NCI-H748 (cell line): ENCODE measurements around the gene BZW1.
A peak's percentile ranks its signal among the peaks of the same experiment; 100 is the strongest.

Experiments used
- DNase-seq: peaks from one replicate; lab custom pipeline; 2025; ENCODE audit not compliant: unreplicated experiment; lab: John Stamatoyannopoulos, UW

The BZW1 gene

DNA sequence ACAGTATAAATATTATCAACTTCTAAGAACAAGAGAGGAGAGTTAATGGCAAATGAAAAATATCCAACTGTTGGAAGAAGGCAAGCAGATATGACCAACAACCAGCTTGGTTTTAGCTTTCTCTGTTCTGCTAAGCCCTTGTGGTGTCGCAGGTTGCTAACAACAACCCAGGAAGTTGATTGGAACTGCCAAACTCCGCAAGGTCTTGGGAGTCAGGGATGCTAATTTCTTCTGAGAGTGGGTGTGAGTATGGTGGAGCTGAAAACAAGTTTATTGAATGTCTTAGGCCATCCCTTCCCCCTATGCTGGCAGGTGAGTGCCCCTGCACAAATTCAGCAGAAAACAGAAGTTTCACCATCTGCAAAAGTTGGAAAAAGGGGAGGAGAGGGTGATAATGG lies 17.5 kb downstream of the BZW1 start:
- no peak for DNase-seq

DNA sequence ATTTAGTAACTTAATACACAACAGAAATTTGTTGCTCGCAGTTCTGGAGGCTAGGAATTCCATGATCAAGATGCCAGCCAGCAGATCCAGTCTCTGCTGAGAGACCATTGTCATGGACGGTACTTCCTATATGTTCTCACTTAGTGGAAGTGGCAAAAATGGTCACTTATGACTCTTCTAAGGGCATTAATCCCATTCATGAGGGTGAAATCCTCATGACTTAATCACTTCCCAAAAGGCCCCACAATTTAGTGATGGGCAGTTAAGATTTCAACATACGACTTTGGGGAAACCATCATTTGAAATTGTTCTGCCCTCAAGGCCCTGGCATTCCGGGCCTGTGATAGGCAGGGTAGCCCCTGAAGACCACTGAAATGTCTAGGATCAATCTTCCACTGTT lies 23.0 kb downstream of the BZW1 start:
- no peak for DNase-seq

DNA sequence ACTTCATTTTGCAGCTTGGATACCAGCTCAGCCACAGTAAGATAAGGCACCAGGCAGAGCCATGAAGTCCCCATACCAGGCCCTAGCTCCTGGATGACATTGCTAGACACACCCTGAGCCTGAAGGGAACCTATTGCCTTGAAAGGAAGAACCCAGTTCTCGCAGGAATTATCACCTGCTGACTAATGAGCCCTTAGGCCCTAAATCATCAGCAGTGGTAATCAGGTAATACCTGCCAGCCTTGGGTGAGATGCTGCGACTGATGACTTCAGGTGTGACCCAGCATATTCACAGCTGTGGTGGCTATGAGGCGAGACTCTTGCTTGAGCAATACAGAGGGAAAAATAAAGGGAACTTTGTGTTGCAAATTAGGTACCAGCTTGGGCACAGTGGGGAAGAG lies 27.8 kb downstream of the BZW1 start:
- DNase-seq: no peak

DNA sequence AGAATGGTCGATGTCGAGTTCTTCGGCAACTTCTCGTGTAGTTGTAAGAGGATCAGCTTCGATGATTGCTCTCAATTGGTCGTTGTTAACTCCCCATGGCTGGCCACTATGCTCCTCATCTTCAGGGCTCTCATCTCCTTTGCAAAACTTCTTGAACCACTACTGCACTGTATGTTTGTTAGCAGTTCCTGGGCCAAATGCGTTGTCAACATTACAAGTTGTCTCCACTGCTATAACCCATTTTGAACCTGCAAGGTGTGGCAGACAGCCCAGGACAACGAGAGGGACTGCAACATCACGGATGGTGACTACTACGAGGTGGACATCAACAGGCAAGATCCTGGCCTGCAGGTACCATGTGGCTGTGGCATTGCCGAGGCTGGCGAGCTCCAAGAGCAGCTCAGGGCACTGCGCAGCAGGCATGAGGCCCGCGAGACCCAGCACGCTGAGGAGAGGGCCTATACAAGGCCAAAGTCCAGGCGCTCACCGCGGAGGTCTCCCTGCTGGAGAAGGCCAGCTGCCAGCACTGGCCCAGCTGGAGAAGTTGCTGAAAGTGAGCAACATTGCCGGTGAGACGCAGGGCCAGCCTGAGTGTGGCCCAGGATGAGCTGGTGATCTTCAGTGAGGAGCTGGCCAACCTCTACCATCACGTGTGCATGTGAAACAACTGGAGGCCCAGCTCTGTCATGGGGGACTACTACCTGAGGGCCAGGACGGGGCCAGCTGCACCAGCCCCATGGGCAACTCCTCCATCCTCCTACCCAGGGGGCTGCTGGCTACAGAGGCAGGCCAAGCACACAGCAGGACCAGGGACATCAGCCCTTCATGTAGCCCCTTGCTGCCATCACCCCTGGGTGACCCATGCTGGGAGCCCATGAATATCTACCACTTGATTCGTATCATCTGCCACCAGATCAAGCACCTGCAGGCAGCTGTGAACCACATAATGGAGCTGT lies 32.6 kb downstream of the BZW1 start:
- DNase-seq: no peak

DNA sequence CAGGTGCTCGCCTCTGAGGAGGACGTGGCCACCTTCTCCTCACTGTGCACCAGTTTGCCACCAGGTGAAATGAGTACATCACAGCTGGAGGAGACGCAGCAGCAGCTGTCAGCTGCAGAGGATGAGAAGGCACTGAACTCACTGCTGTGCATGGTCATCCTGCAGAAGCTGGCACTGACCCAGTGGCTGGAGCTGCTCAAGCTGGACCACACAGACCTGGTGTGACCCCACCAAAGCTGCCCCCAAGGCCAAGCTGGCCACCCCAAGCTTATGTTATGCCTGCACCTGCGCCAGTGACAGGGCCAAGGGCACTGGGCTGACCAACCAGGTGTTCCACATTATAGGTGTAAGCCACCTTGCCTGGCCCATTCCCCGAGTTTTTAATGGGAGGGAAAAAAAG lies 33.5 kb downstream of the BZW1 start:
- no peak for DNase-seq

DNA sequence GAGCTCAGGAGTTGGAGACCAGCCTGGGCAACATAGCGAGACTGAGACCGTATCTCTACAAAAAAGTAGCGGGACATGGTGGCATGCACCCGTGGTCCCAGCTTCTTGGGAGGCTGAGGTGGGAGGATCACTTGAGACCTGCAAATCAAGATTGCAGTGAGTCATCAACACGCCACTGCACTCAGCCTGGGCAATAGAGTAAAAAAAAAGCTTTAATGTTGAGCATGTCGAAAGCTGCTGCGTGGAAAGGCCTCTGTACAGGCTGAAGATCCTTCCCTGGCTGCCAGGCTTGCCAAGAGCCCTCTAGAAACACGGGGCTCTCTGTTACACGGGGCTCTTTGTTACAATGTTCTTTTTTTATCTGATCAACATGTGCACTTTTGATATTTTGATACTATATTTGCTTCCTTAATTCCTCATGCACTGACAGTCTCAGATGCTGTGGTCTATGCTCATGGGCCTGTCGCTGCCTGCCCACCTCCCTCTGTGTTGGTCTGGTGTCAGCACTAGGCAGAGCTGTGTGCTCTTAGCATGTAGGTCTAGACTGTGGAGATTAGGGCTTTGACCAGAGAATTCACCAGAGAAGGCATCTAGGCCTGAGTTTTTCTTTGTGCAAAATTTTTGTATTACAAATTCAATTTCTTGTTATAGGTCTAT lies 34.1 kb downstream of the BZW1 start:
- DNase-seq: no peak

DNA sequence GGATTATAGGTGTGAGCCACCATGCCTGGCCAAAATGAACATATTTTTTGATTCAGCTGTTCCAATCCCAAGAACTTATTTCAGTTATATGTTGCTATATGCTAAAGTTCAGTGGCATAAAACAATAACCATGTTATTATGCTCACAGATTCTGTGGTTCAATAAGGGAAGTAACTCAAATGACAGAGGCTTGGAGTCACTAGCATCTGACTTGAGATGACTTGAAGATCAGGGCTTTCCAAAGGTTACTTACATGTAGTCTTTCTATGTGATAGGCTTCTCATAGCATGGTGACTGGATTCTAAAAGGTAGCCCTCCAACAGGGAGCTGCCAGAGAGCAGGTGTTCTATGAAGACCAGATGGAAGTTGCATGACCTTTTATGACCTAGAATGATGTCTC lies 35.6 kb downstream of the BZW1 start:
- DNase-seq: no peak

DNA sequence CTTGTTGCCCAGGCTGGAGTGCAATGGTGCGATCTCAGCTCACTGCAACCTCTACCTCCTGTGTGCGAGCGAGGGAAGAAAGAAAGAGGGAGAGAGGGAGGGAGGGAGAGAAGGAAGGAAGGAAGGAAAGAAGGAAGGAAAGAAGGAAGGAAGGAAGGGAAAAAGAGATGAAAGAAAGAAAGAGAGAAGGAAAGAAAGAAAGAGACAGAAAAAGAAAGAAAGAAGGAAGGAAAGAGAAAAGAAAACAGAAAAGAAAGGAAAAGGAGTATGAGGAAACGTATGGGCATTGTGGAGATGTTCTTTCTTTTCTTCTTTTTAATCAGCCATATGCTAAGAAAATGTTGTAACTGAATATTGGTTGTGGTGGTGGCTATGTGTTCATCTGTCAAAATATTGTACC lies 36.2 kb downstream of the BZW1 start:
- DNase-seq: no peak

DNA sequence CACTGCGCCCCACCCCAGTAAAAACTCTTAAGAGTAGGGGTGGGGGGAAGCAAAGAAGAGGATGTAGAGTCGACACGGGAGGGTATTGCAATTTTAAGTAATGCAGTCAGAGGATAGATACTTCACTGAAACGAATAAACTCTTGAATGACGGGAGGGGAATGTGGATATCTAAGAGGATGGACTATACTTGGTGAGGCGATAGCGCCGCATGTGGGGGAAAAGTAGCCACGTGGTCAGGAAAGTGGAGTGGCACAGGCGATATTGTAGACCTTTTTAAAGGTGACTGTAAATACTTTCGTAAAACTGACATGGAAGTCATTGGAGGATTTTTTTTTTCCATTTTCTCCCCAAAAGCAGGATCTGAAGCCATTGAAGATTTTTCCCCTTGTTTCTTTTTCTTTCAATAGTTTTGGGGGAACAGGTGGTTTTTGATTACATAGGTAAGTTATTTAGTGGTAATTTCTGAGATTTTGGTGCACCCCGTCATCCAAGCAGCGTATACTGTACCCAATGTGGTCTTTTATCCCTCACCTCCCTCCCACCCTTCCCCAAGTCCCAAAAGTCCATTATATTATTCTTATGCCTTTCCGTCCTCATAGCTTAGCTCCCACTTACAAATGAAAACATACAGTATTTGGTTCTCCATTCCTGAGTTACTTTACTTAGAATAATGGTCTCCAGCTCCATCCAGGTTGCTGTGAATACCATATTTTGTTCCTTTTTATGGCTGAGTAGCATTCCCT lies 39.0 kb downstream of the BZW1 start:
- DNase-seq: peak; percentile 14

DNA sequence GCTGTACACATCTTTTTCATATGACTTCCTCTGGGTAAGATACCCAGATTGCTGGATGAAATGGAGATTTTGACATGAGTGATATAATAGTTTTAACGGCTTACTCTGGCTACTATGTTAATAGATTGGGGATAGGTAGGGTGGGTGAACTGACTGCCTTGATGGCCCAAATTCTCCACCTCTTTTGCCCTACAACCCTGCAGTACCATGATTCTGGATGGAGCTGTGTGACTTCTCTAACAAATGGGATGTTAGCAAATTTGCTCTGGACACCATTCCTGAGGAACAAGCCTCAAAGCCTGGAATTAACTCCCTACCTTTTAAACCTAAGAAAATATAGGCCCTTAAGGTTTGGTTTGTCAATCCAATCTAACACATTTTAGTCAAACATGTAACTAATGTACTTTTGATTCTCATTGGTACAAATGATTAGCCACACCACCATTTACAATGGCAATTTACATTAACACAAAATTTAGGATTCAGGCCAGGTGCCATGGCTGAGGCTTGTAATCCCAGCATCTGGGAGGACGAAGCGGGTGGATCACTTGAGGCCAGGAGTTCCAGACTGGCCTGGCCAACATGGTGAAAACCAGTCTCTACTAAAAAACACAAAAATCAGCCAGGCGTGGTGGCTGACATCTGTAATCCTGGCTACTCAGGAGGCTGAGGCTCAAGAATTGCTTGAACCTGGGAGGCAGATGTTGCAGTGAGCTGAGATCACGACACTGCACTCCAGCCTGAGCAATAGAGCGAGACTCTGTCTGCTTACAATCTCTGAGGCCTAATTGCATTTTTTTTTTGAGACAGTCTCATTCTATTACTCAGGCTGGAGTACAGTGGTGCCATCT lies 39.9 kb downstream of the BZW1 start:
- no peak for DNase-seq

DNA sequence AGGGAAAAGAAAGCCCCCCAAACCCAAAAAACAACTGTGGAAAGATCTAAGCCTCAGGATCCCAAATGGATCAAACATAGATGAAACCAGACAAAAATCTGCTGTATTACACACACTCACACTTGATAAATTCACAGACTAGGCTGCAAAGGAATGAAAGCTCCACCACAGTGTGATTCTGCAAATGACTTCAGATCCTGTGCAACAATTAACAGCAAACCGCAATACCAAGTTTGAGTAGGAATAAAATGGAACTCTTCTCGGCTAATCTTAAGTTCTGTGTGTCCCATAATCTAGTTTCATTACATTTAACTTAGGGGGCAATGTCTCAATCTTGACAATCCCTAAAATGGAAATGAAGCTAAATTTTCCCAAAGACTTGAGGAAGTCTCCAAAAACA lies 40.9 kb downstream of the BZW1 start:
- DNase-seq: no peak

DNA sequence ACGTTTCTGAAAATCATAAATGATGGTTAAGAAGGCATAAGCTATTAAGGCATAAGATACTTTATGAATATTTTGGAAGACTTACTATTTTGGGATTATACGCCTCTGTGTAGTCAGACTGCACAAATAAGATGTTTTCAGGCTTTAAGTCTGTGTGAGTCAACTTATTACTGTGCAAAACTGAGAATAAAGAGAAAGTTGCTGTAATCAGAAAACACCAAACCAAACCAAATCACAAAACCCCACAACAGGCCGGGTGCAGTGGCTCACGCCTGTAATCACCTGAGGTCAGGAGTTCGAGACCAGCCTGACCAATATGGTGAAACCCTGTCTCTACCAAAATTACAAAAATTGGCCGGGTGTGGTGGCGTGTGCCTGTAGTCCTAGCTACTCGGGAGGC lies 45.1 kb downstream of the BZW1 start:
- no peak for DNase-seq

DNA sequence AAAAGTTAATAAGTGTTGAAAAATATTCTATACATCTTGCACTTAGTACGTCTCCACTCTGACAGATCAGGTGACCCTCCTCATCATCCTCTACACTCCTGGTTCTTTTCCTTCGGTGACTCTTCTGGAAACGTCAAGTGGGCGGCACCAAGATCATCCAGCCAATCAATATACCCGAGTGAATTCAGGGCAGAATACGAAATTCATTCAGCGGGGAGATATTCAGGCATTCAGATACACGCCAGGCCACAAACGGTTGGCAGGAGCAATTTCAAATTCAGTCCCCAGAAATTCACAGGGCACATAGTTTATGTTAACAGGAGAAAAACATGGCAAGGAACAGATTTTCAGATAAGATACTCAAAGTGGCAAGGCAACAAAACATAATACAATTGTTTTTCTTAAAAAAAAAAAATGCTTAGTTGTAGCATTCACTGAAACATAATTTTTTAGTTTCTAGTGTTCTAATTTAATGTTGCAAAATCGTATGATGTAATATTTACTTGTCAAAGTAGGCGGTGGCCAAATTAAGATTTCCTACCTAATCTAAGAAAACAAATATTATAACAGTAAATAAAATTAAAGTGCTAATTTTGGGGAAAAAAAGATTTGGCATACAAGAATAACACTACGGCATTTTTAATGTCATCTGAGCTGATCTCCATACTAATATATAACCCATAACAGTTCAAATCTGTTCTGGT lies 48.5 kb downstream of the BZW1 start:
- no peak for DNase-seq

DNA sequence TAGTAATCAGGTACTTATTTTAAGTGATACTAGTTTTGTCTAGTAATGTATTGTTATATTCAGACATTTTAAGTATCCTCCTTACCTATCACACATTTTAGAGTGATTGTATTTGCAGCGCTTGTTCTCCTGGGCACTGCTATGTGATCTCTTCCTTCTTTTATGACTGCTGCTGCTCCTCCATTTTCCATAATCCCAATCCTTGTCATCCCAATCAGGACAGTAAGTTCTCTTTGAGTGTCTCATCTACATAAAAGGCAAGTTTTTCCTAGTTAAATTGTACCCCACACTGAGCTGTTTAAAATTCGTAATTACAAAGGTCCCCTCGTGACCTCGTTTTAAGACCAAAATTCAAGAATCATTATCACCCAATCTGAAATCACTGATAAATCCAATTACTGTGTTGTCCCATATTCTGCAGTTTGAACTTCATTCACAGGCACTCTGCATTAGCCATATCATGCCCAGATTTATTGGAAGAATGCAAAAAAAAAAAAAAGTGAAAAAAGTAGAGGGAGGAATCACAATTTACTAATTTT lies 50.0 kb downstream of the BZW1 start:
- DNase-seq: no peak

DNA sequence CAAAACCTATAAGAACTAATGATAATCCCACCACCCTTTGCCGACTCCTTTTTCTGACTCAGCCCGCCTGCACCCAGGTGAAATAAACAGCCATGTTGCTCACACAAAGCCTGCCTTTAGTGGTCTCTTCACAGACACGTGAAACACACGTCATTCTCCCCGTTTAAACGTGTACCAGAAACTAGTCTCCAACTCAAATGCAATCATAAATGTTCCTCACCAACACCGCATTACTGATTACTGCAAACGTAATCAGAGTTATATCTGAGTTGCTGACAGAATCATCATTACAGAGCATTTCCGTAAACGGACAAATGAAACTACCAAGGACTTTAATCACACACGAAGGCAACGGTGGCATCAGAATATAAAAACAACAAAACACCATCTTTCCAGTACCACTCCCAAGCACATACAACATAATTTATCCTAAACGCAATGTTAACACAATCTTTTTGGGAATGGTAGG lies 50.9 kb downstream of the BZW1 start:
- DNase-seq: peak; percentile 57

DNA sequence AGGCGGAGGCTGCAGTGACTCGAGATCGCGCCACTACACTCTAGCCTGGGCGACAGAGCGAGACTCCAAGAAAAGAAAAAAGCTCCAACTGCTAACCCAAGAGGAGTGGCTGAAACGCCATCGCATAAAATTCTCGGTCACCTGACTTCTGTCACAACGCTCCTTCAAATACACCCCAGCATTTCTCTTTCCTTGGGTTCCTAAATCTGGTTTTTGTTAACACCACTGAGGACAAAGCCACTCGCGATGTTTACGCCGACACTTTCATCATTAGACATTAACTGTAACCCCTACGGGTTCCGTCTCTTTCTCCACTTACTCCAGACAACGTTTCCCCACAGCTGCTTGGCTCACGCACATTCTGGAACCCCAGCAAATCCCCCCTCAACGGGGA lies 52.1 kb downstream of the BZW1 start:
- peak; percentile 58 for DNase-seq

DNA sequence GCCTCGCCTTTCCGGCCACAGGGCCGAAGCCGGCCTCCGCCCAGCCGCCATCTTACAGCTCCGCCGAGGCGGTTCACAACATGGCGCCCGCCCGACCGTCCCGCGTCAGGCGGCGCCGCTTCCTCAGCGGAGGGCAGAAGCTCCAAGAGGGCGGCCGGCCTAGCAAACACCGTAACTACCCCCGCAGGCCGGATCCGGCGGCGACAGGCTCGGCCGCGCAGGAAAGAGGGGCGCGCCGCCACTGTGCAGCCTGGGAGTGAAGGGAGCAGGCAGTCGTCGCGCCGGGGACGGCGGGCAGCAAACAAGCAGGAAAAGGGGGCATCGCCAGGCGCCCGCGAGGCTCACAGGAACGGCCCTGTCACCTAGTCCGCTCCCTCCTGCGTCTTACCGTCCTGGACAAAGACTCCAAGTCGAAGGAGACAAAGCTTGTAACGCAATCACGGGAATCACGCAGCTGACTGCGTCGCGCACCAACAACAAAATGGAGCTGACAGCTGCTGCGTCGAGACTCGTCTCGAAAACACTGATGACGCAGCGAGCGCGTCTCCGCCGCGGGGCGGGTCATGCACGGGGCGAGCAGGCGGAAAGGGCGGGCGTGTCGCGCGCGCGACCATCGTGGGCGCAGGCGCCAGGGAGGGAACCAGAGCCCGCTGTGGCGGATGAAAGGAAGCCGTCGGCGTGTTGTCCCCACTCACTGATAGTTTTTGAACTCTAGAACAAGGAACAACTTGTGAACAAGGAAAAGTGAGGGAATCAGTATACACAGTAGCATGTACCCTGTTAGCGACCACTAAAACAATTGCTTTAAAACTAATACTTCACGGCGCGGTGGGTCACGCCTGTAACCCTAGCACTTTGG lies 52.7 kb downstream of the BZW1 start, which contains the start of gene CLK1:
TSS of gene CLK1 (minus strand) at position 483 of the 859 bp plus-strand sequence. CDS start 2,796 bp downstream, outside the sequence.
- peak; percentile 98 for DNase-seq

DNA sequence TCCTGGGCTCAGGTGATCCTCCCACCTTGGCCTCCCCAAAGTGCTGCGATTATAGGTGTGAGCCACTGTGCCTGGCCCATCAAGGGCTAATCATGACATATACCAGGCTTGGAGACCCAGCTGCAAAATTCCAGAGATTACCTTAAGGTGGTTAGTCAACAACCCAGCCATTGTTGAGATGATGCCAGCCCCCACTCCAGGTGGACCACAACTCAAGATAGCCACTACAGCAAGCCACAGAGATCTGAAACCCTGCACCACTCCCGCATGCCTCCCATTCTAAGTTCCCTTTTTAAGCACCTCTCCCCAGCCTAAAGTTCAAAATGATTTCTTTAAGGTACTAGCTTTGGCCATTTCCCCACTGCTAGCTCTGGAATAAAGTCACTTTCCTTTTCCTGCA lies 57.3 kb downstream of the BZW1 start:
- no peak for DNase-seq

DNA sequence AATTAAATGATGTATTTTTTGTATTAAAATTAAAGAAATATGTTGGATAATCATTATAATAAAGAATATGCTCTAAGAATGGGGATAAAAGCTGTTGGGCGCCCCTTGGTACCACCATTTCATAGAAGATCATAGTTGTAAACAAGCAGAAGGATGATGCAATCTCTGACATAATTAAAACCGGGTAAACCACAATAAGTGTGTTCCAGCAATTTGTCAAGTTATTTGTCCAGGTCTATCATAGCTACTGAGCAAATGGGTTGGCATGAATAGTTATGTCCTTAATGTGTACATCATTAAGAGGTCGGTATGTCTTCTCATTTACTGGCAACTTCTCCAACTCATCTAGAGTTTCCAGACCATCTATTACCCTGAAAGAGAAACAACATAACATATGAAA lies 59.4 kb downstream of the BZW1 start:
- DNase-seq: no peak
